HEK293T (cell line): ENCODE results near the gene SPEF2.

Source experiments
- BHLHE40 ChIP-seq: fragments of 450-650 bp; IDR thresholded peaks from 2 replicates; pipeline ENCODE4 v1.6.1; 2016; ENCODE audit warnings: mild to moderate bottlenecking, moderate library complexity, borderline replicate concordance
- FOXK2 ChIP-seq: fragments of 450-650 bp; IDR thresholded peaks from 2 replicates; pipeline ENCODE4 v1.6.1; 2016; ENCODE audit warnings: mild to moderate bottlenecking

GRCh38 chr5:35651002-35651756, 33.5 kb downstream of the SPEF2 start:
- TF ChIP-seq FOXK2 = no peak
- no peak for TF ChIP-seq BHLHE40
